Measurements from ENCODE around the gene SLC24A3.
A peak's percentile ranks its signal among the peaks of the same experiment; 100 is the strongest.

SLC24A3 gene

GRCh38 chr20:19344341-19344740, 131.9 kb downstream of the SLC24A3 start:
- no peak overlapping the region for H3K4me3 ChIP-seq (ENCODE audit: low read length)
- TF ChIP-seq, protein P1, sequence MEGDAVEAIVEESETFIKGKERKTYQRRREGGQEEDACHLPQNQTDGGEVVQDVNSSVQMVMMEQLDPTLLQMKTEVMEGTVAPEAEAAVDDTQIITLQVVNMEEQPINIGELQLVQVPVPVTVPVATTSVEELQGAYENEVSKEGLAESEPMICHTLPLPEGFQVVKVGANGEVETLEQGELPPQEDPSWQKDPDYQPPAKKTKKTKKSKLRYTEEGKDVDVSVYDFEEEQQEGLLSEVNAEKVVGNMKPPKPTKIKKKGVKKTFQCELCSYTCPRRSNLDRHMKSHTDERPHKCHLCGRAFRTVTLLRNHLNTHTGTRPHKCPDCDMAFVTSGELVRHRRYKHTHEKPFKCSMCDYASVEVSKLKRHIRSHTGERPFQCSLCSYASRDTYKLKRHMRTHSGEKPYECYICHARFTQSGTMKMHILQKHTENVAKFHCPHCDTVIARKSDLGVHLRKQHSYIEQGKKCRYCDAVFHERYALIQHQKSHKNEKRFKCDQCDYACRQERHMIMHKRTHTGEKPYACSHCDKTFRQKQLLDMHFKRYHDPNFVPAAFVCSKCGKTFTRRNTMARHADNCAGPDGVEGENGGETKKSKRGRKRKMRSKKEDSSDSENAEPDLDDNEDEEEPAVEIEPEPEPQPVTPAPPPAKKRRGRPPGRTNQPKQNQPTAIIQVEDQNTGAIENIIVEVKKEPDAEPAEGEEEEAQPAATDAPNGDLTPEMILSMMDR (IDR thresholded peaks at IDR 0.05; ENCODE audit: insufficient read depth, low read depth, low read length, missing control alignments): no peak
- DNase-seq (ENCODE audit: low read depth): no peak

- TF ChIP-seq, protein P1 (IDR thresholded peaks at IDR 0.05; ENCODE audit: insufficient read depth, low read depth, low read length, missing control alignments): no peak
- H3K4me3 ChIP-seq (ENCODE audit: low read length): no peak overlapping the region
- no peak for DNase-seq (ENCODE audit: low read depth)
Observed at GRCh38 chr20:19347943-19348456, 135.6 kb downstream of the SLC24A3 start.

- no peak for DNase-seq (ENCODE audit: low read depth)
- TF ChIP-seq, protein P1 (IDR thresholded peaks at IDR 0.05; ENCODE audit: insufficient read depth, low read depth, low read length, missing control alignments): no peak
- no peak overlapping the region for H3K4me3 ChIP-seq (ENCODE audit: low read length)
Observed at GRCh38 chr20:19348582-19348981, 136.1 kb downstream of the SLC24A3 start.

DNA sequence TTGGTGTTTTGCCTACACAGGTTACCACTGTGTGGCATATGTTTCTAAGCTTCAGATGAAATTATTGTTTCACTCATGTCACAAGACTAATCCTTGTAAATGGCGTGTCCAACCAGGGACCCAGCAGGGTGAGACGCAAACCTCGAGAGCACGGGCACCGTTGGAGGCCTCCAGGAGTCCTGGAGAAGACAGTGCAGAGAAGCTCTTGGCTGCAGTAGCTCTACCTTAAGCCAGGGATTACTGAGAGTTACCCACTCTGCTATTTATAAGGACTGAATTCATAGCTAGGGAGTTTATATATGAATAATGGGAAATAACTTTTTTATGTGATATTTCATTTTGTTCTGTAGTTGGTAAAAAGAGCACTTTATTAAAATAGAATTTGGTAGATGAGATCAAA, 137.4 kb downstream of the SLC24A3 start:
- DNase-seq (ENCODE audit: low read depth): no peak
- no peak overlapping the region for H3K4me3 ChIP-seq (ENCODE audit: low read length)
- TF ChIP-seq, protein P1 (IDR thresholded peaks at IDR 0.05; ENCODE audit: insufficient read depth, low read depth, low read length, missing control alignments): no peak

DNA sequence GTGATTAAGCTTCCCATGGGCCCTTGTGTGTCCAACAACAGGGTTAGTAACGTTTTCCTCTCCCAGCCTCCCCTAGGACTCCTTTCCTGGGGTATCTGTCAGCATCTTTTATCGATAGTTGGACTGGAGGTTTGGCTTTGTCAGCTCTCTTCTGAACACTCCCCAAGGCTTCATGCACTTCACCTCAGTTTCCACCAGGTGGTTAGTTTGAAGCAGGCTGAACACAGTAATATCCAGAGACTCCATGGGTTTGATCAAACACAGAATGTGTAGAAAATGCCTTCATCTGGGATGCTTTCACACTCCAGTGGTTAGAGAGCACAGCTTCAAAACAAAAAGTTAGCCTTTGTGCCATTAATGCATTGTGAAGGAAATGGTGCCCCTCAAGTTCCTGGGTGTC, 139.1 kb downstream of the SLC24A3 start:
- DNase-seq (ENCODE audit: low read depth): no peak
- TF ChIP-seq, protein P1 (IDR thresholded peaks at IDR 0.05; ENCODE audit: insufficient read depth, low read depth, low read length, missing control alignments): peak; percentile 10

GRCh38 chr20:19354950-19355349, 142.5 kb downstream of the SLC24A3 start:
- no peak overlapping the region for H3K4me3 ChIP-seq (ENCODE audit: low read length)
- DNase-seq (ENCODE audit: low read depth): no peak
- TF ChIP-seq, protein P1 (IDR thresholded peaks at IDR 0.05; ENCODE audit: insufficient read depth, low read depth, low read length, missing control alignments): no peak

More for the DNA sequence above, 139.1 kb downstream of the SLC24A3 start:
- no peak overlapping the region for H3K4me3 ChIP-seq (ENCODE audit: low read length)

- TF ChIP-seq, protein P1 (IDR thresholded peaks at IDR 0.05; ENCODE audit: insufficient read depth, low read depth, low read length, missing control alignments): no peak
- no peak for DNase-seq (ENCODE audit: low read depth)
- H3K4me3 ChIP-seq (ENCODE audit: low read length): no peak overlapping the region
Observed at GRCh38 chr20:19361790-19362189, 149.3 kb downstream of the SLC24A3 start.
